C4-2B (cell line): ENCODE data around the gene PITX3.

Experiments used
- H3K27ac ChIP-seq: fragments of 450-650 bp; 2 replicates; pipeline ENCODE4 v1.5.1; 2017
- CTCF ChIP-seq: fragments of 450-650 bp; conservative IDR thresholded peaks from 2 replicates; pipeline ENCODE4 v1.5.1; 2017; ENCODE audit warnings: mild to moderate bottlenecking
- ZFX ChIP-seq: fragments of 450-650 bp; IDR thresholded peaks from 2 replicates; pipeline ENCODE4 v1.6.1; 2017

PITX3 gene

GRCh38 chr10:102233997-102234396 lies 7.3 kb downstream of the PITX3 start:
- no peak for TF ChIP-seq CTCF
- no peak for TF ChIP-seq ZFX
- H3K27ac ChIP-seq = no peak overlapping the region

- H3K27ac ChIP-seq = no peak overlapping the region
- TF ChIP-seq ZFX (no peak), CTCF (peak; percentile 71)
Observed at GRCh38 chr10:102231357-102232318, 9.7 kb downstream of the PITX3 start.

GRCh38 chr10:102230861-102231356 lies 10.4 kb downstream of the PITX3 start:
- peak overlapping the region; percentile 2 for H3K27ac ChIP-seq
- TF ChIP-seq ZFX = no peak
- no peak for TF ChIP-seq CTCF

DNA sequence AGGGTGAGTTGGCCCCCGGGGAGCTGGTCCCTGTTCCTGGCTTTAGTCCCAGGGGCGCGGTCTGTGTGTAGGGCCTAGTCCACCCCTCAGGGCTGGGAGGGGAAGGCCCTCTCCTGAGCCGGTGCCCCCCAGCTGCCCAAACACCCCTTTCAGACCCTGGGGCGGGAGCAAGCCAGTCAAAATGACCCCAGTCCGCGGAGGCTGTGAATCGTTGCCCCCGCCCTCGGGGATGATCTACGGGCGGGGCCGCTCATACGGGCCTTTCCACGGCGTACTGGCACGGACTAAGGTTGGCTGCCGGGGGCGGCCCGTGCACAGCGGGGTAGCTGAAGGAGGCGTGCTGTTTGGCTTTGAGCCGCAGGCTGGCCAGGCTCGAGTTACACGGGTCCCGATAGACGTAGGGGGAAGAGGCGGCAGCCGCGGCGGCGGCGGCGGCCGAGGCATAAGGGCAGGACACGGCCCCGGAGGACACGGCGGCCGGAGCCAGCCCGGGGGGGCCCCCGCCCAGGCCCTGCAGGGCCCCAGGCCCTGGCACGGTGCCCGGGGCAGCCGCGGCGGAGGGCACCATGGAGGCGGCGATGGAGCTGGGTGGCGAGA lies 10.9 kb downstream of the PITX3 start:
- peak overlapping the region; percentile 2 for H3K27ac ChIP-seq
- no peak for TF ChIP-seq ZFX
- TF ChIP-seq CTCF = no peak

DNA sequence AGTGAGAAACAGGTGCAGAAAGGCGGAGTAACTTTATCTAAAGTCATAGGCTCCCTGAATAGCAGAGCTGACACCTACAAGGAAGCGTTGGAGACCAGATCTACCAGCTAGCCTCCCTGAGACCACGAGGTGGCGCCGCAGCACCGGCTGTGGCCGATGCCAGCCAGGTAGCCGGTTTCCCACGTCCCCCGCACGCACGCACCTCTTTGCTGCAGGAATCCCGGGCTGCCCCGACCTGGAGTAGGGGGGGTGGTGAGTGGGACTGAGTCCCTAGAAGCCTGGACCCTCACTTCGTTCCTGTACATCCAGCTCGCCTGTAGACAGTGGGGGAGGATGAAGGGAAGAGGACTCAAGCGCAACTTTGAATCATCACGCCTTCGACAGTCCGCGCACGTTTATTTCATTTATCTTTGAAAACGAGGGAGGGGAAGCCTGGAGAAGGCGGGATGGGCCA lies 11.5 kb downstream of the PITX3 start:
- peak overlapping the region; percentile 2 for H3K27ac ChIP-seq
- TF ChIP-seq ZFX (no peak), CTCF (peak; percentile 98)

DNA sequence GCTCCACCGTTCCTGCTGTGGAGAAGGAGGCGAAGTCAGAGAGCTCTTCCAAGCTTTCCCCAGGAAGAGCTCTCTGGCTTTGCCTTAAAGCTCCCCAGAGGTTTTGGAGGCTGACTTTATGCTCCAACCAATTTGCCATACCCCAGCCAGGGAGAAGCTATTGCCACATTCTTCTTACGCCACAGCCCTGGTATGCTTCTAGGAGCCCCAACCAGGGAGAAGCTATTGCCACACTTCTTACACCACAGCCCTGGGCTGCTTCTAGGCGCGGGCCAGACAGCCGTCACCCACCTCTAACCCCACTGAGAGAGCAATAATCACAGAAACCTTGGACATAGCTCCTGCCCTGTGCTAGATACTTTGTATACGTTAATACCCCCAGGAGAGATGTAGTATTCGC lies 14.3 kb downstream of the PITX3 start:
- TF ChIP-seq ZFX (no peak), CTCF (no peak)
- no peak overlapping the region for H3K27ac ChIP-seq

DNA sequence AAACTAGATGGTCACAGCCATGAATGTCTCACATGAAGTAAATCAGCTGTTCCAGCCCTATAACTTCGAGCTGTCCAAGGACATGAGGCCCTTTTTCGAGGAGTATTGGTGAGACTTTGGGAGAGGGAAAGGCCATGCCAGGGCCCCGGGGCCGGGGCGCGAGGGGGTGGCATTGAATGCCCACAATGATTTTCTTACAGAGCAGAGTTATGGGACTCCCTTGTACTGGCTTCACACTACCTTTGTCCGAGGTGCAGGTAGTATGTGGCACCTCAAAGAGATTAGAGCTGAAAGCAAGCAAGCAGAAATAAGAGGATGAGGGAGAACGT lies 14.8 kb downstream of the PITX3 start:
- H3K27ac ChIP-seq = no peak overlapping the region
- TF ChIP-seq ZFX (no peak), CTCF (no peak)
